ENCODE data around the gene KCNV2. TPM values are rescaled to one million over a fixed set of nuclear protein-coding genes. Genes with fewer than 3 reads are reported as not detected.

KCNV2 gene
- total RNA-seq: not detected
- long read RNA-seq, donor 1: 0 reads
- long read RNA-seq, donor 2: 0 reads

DNA sequence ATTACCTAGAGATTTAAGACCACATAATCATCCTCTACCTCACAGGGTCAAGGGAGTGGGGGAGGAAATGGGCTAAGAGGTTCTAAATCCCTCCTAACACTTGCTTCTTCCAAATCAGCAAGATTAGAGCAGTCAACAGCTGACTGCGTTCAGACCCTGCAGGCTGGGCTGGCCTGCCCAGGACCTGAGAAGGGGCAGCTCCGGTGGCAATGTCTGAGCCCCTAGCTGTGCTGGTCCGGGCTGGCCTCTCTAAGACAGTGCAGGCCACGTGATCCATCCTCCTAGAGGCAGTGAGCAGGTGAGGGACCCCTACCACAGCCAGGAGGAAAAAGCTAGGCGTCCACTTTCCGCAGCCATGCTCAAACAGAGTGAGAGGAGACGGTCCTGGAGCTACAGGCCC, at the start of gene KCNV2:
TSS of gene KCNV2 (plus strand) at position 126 of the 400 bp plus-strand sequence. CDS start at position 356, 230 bp downstream.
- ATAC-seq (no peak), DNase-seq (no peak)
- no peaks in the 10 kb centered on the region for H3K9me3 ChIP-seq
- H3K4me1 ChIP-seq (ENCODE audit: low read depth): no peaks in the 10 kb centered on the region
- H3K4me3 ChIP-seq: no peak within 1 kb of the TSS
- intact Hi-C loops (cut with DNase I, micrococcal nuclease): no loop called here
- TF ChIP-seq, protein P1, sequence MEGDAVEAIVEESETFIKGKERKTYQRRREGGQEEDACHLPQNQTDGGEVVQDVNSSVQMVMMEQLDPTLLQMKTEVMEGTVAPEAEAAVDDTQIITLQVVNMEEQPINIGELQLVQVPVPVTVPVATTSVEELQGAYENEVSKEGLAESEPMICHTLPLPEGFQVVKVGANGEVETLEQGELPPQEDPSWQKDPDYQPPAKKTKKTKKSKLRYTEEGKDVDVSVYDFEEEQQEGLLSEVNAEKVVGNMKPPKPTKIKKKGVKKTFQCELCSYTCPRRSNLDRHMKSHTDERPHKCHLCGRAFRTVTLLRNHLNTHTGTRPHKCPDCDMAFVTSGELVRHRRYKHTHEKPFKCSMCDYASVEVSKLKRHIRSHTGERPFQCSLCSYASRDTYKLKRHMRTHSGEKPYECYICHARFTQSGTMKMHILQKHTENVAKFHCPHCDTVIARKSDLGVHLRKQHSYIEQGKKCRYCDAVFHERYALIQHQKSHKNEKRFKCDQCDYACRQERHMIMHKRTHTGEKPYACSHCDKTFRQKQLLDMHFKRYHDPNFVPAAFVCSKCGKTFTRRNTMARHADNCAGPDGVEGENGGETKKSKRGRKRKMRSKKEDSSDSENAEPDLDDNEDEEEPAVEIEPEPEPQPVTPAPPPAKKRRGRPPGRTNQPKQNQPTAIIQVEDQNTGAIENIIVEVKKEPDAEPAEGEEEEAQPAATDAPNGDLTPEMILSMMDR (IDR thresholded peaks at IDR 0.05): no peak
- no peaks in the 10 kb centered on the region for H3K36me3 ChIP-seq (ENCODE audit: low read depth)

DNA sequence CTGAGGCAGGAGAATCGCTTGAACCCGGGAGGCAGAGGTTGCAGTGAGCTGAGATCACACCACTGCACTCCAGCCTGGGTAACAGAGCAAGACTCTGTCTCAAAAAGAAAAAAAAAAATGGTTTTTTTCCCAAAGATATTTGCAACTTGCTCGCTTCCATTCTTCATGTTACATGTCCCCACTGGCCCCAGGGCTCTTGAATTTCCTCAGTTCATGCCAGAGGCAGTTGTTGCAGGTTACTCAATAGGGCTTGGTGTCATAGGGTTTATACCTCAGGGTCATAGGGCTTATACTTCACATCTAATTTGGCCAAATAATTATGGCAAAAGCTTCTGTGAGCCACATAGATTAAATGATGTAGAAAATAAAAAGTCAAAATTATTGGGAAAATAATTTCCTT, 44.1 kb upstream of the KCNV2 start:
- ATAC-seq: no peak
- H3K9me3 ChIP-seq: no peaks in the 10 kb centered on the region
- DNase-seq: no peak

DNA sequence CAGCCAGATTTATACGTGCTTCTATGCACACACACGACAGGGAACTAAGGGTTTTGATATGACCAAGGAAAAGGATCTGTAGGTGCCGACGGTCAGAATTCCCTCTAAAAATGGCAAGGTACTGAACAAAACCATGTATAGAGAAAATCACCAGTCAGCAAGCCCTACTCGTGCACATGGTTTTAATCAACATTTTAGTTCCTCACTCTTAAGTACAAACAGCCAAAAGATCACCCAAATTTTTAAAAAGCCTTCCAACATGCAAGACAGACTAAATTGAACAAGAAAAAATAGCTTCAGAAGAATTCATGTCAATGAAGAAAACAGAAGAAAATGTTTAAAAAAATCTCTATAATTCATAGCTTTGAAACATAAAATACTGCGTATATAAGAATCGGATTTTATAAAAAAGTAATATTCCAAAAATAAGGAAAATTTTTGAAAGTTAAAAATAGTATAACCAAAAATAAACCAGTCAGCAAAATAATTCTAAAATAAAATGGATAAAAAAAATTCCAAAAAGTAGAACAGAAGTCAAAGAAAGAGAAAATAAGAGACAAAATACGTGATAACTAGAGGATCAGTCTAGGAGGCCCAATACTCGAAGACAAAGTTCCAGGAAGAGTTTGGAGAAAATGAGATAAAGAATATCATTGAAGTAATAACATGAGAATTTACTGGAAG, 43.0 kb upstream of the KCNV2 start:
- intact Hi-C loops (cut with DNase I, micrococcal nuclease): no loop called here
- Histone ChIP-seq H3K4me3 (no peak overlapping the region), H3K4me1 (ENCODE audit: low read depth) (no peaks in the 10 kb centered on the region), H3K9me3 (no peaks in the 10 kb centered on the region), H3K36me3 (ENCODE audit: low read depth) (no peaks in the 10 kb centered on the region)
- TF ChIP-seq, protein P1 (IDR thresholded peaks at IDR 0.05): no peak
- ATAC-seq (no peak), DNase-seq (no peak)

More for the DNA sequence above, 44.1 kb upstream of the KCNV2 start:
- no peaks in the 10 kb centered on the region for H3K36me3 ChIP-seq (ENCODE audit: low read depth)
- intact Hi-C loops (cut with DNase I, micrococcal nuclease): no loop called here
- TF ChIP-seq, protein P1 (IDR thresholded peaks at IDR 0.05): no peak
- no peaks in the 10 kb centered on the region for H3K4me1 ChIP-seq (ENCODE audit: low read depth)
- no peak overlapping the region for H3K4me3 ChIP-seq

DNA sequence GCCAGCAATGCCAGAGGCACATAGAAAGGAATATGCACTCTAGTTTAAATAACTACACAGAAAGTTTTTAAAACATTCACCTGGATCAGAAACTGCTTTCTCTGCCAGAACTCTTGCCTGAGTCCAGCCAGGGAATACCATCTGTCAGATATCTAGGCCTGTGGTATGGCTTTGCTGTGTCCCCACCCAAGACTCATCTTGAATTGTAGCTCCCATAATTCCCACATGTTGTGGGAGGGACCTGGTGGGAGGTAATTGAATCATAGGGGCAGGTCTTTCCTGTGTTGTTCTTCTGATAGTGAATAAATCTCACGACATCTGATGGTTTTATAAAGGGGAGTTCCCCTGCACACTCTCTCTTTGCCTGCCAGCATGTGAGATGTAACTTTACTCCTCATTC, 41.5 kb upstream of the KCNV2 start:
- DNase-seq: no peak
- Histone ChIP-seq H3K4me1 (ENCODE audit: low read depth) (no peaks in the 10 kb centered on the region), H3K9me3 (no peaks in the 10 kb centered on the region), H3K4me3 (no peak overlapping the region), H3K36me3 (ENCODE audit: low read depth) (no peaks in the 10 kb centered on the region)
- TF ChIP-seq, protein P1 (IDR thresholded peaks at IDR 0.05): no peak
- intact Hi-C loops (cut with DNase I, micrococcal nuclease): no loop called here
- peak; percentile 20 for ATAC-seq

DNA sequence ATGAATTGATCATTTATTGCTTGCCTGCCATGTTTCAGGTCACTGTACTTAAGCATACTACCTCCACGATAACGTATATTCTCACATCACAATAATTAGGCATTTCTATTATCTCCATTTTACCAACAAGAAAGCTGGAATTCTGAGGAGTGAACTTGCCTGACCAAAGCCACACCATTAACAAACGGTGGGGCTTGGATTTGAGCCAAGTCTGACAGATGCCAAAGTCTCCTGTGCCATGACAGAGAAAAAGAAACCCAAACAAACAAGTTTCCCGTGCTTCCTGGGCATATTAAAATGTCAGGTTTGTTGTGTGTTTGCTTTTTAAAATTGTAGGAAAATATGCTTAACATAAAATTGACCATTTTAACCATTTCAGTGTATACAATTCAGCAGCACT, 40.8 kb upstream of the KCNV2 start:
- Histone ChIP-seq H3K4me3 (no peak overlapping the region), H3K9me3 (no peaks in the 10 kb centered on the region), H3K4me1 (ENCODE audit: low read depth) (no peaks in the 10 kb centered on the region), H3K36me3 (ENCODE audit: low read depth) (no peaks in the 10 kb centered on the region)
- ATAC-seq (peak; percentile 35), DNase-seq (peak in 1 of 3 donors; percentile 33)
- intact Hi-C loops (cut with DNase I, micrococcal nuclease): no loop called here
- TF ChIP-seq, protein P1 (IDR thresholded peaks at IDR 0.05): no peak

Data from mucosa of descending colon (tissue), 3 donors.